ENCODE results near the gene IL1R2. TPM values are rescaled to one million over a fixed set of nuclear protein-coding genes. Genes with fewer than 3 reads are reported as not detected.

IL1R2 gene
- total and polyA plus RNA-seq, 2 of the 13 experiments (the other 11 are each of a cell fraction or from before 2014, with no cell fraction given) = 3.6 to 7.3 TPM

DNA sequence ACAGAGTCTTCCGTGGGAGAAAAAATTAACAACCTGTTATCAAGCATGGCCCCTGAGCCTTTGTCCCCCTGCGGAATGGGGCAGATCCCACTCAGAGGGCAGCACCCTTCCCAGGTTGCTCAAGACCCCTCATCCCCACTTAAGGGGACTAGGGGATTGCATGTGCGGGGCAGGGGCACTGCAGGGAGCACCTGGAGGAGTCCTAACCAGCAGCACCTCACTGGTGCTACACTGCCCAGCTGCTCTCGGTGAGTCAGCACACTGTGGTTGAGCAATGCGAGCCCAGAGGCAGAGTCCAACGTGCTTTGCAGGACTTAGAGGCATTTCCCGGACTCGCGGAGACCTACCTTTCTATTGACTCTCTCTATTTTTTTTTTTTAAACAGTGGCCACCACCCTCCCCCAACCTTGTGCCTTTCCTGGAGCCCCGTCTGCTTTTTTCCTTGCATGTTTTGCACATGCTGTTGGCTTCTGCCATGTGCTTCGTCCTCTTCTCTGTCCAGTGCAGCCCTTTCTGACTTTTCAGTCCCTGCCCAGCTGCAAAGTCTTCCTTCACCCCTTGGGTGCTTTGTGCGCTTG is 74.0 kb downstream of the IL1R2 start (continued):
- TF ChIP-seq, protein P1, sequence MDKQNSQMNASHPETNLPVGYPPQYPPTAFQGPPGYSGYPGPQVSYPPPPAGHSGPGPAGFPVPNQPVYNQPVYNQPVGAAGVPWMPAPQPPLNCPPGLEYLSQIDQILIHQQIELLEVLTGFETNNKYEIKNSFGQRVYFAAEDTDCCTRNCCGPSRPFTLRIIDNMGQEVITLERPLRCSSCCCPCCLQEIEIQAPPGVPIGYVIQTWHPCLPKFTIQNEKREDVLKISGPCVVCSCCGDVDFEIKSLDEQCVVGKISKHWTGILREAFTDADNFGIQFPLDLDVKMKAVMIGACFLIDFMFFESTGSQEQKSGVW (CRISPR knock-in tag; IDR thresholded peaks at IDR 0.05; ENCODE audit: borderline replicate concordance) = no peak
- TF ChIP-seq SMARCE1 (IDR thresholded peaks at IDR 0.05; ENCODE audit: borderline replicate concordance) (no peak), ZSCAN21 (CRISPR knock-in tag; IDR thresholded peaks at IDR 0.05; ENCODE audit: borderline replicate concordance) (no peak), TBX2 (CRISPR knock-in tag; IDR thresholded peaks at IDR 0.05; ENCODE audit: borderline replicate concordance) (no peak), NFIB (CRISPR knock-in tag; IDR thresholded peaks at IDR 0.05; ENCODE audit: borderline replicate concordance) (no peak), MYNN (CRISPR knock-in tag; IDR thresholded peaks at IDR 0.05; ENCODE audit: low read depth) (no peak), DNMT1 (CRISPR knock-in tag; IDR thresholded peaks at IDR 0.05) (no peak), ZNF10 (CRISPR knock-in tag; IDR thresholded peaks at IDR 0.05; ENCODE audit: borderline replicate concordance, low read depth) (no peak), ZNF44 (CRISPR knock-in tag; IDR thresholded peaks at IDR 0.05) (0 out of 2 replicates have a peak, but pooled peaks have one; percentile 76), KDM2A (CRISPR knock-in tag; IDR thresholded peaks at IDR 0.05; ENCODE audit: borderline replicate concordance, low read depth) (peak; percentile 76; the same call in 1 of the 2 replicates)
- TF ChIP-seq, protein P2, sequence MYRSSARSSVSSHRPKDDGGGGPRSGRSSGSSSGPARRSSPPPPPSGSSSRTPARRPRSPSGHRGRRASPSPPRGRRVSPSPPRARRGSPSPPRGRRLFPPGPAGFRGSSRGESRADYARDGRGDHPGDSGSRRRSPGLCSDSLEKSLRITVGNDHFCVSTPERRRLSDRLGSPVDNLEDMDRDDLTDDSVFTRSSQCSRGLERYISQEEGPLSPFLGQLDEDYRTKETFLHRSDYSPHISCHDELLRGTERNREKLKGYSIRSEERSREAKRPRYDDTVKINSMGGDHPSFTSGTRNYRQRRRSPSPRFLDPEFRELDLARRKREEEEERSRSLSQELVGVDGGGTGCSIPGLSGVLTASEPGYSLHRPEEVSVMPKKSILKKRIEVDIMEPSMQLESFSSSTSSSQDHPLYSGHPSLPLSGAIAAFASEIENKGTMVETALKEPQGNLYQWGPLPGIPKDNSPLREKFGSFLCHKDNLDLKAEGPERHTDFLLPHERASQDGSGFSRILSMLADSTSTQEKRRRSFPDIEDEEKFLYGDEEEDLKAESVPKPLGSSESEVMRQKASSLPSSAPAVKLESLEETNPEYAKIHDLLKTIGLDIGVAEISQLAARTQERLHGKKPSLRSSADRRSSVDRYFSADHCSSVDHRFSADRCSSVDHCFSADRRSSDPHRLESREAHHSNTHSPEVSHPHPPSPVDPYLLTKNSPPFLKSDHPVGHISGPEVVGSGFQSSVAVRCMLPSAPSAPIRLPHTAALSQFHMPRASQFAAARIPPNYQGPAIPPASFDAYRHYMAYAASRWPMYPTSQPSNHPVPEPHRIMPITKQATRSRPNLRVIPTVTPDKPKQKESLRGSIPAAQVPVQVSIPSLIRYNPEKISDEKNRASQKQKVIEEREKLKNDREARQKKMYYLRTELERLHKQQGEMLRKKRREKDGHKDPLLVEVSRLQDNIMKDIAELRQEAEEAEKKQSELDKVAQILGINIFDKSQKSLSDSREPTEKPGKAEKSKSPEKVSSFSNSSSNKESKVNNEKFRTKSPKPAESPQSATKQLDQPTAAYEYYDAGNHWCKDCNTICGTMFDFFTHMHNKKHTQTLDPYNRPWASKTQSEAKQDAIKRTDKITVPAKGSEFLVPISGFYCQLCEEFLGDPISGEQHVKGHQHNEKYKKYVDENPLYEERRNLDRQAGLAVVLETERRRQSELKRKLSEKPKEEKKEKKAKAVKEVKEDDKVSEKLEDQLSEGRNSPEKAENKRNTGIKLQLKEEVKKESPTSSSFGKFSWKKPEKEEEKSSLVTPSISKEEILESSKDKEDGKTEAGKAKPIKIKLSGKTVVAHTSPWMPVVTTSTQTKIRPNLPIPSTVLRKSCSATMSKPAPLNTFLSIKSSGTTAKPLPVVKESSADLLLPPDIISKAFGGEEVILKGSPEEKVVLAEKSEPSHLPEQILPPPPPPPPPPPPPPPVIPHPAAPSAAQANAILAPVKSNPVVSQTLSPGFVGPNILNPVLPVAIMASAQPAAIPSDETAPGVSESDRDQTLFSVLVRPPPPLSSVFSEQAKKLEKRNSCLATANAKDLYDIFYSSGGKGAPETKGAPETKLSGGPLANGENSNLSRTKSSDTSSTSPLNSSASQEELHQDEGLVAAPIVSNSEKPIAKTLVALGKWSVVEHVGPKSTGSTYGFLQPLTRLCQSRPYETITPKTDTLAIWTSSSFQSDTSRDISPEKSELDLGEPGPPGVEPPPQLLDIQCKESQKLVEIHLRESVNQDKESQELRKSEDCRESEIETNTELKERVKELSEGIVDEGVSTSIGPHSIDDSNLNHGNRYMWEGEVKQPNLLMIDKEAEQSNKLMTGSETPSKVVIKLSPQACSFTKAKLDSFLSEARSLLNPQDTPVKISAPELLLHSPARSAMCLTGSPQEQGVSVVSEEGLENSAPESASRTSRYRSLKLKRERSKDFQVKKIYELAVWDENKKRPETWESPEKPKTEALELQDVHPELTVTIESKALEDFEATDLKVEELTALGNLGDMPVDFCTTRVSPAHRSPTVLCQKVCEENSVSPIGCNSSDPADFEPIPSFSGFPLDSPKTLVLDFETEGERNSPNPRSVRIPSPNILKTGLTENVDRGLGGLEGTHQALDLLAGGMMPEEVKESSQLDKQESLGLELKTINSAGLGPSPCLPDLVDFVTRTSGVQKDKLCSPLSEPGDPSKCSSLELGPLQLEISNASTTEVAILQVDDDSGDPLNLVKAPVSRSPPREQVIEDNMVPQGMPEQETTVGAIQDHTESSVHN (CRISPR knock-in tag; IDR thresholded peaks at IDR 0.05) = no peak
- TF ChIP-seq, protein P3, sequence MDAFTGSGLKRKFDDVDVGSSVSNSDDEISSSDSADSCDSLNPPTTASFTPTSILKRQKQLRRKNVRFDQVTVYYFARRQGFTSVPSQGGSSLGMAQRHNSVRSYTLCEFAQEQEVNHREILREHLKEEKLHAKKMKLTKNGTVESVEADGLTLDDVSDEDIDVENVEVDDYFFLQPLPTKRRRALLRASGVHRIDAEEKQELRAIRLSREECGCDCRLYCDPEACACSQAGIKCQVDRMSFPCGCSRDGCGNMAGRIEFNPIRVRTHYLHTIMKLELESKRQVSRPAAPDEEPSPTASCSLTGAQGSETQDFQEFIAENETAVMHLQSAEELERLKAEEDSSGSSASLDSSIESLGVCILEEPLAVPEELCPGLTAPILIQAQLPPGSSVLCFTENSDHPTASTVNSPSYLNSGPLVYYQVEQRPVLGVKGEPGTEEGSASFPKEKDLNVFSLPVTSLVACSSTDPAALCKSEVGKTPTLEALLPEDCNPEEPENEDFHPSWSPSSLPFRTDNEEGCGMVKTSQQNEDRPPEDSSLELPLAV (CRISPR knock-in tag; conservative IDR thresholded peaks at IDR 0.05; ENCODE audit: low read depth) = no peak
- TF ChIP-seq, protein P4, sequence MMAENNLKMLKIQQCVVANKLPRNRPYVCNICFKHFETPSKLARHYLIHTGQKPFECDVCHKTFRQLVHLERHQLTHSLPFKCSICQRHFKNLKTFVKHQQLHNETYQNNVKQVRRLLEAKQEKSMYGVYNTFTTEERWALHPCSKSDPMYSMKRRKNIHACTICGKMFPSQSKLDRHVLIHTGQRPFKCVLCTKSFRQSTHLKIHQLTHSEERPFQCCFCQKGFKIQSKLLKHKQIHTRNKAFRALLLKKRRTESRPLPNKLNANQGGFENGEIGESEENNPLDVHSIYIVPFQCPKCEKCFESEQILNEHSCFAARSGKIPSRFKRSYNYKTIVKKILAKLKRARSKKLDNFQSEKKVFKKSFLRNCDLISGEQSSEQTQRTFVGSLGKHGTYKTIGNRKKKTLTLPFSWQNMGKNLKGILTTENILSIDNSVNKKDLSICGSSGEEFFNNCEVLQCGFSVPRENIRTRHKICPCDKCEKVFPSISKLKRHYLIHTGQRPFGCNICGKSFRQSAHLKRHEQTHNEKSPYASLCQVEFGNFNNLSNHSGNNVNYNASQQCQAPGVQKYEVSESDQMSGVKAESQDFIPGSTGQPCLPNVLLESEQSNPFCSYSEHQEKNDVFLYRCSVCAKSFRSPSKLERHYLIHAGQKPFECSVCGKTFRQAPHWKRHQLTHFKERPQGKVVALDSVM (CRISPR knock-in tag; IDR thresholded peaks at IDR 0.05) = 0 out of 2 replicates have a peak, but pooled peaks have one; percentile 9
